ENCODE results near the gene ACYP2.

Gene ACYP2

DNA sequence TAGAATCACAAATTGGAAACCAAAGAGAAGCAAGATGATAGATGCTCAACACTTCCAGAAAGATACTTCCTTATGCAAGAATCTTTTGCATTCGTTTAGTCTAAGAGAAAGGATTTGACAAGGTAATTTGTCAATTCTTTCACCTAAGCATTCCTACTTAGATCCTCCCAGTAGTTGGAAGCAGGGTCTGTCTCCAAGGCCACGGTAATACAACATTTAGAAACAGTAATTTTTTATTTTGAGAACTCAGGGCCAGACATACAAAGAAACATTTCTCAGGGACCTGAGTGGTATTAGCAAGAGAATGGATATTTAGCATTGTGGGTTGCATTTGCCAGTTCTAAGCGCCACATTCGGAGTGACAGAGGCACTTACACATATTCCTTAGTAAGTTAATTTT lies 68.6 kb downstream of the ACYP2 start:
- no peak overlapping the region for H3K4me3 ChIP-seq (ENCODE audit: low read depth, low read length)
- TF ChIP-seq, protein P1, sequence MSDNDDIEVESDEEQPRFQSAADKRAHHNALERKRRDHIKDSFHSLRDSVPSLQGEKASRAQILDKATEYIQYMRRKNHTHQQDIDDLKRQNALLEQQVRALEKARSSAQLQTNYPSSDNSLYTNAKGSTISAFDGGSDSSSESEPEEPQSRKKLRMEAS (IDR thresholded peaks at IDR 0.05; ENCODE audit: low read depth, low read length), result no peak
- TF ChIP-seq POLR2A (IDR thresholded peaks at IDR 0.05; ENCODE audit: extremely low read depth, insufficient read length) (no peak), MYC (IDR thresholded peaks at IDR 0.05; ENCODE audit: low read depth, low read length) (no peak)
- TF ChIP-seq, protein P2, sequence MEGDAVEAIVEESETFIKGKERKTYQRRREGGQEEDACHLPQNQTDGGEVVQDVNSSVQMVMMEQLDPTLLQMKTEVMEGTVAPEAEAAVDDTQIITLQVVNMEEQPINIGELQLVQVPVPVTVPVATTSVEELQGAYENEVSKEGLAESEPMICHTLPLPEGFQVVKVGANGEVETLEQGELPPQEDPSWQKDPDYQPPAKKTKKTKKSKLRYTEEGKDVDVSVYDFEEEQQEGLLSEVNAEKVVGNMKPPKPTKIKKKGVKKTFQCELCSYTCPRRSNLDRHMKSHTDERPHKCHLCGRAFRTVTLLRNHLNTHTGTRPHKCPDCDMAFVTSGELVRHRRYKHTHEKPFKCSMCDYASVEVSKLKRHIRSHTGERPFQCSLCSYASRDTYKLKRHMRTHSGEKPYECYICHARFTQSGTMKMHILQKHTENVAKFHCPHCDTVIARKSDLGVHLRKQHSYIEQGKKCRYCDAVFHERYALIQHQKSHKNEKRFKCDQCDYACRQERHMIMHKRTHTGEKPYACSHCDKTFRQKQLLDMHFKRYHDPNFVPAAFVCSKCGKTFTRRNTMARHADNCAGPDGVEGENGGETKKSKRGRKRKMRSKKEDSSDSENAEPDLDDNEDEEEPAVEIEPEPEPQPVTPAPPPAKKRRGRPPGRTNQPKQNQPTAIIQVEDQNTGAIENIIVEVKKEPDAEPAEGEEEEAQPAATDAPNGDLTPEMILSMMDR (IDR thresholded peaks at IDR 0.05; ENCODE audit: low read depth, low read length), result no peak
- DNase-seq (ENCODE audit: low read depth), result no peak

DNA sequence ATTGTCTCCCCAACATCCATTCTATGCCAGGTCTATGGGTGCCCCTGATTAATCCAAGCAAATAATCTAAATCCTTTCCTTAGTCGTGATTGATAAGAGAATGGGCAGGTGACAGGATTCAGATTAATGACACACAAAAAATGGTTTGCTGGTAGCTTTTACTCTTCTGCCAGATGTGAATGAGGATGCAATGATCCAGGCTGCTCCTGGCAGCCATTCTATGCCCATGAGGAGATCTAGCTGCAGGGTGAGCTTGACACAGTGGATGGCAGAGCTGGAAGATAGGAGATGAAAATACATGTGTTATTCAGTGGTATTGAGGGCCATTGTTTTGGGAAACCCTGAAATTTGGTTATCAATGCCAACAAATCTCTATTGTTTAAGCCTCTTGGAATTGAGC lies 69.7 kb downstream of the ACYP2 start:
- no peak for DNase-seq (ENCODE audit: low read depth)
- H3K4me3 ChIP-seq (ENCODE audit: low read depth, low read length), result no peak overlapping the region
- TF ChIP-seq, protein P1 (IDR thresholded peaks at IDR 0.05; ENCODE audit: low read depth, low read length), result no peak
- TF ChIP-seq, protein P2 (IDR thresholded peaks at IDR 0.05; ENCODE audit: low read depth, low read length), result no peak
- TF ChIP-seq POLR2A (IDR thresholded peaks at IDR 0.05; ENCODE audit: extremely low read depth, insufficient read length) (no peak), MYC (IDR thresholded peaks at IDR 0.05; ENCODE audit: low read depth, low read length) (no peak)

DNA sequence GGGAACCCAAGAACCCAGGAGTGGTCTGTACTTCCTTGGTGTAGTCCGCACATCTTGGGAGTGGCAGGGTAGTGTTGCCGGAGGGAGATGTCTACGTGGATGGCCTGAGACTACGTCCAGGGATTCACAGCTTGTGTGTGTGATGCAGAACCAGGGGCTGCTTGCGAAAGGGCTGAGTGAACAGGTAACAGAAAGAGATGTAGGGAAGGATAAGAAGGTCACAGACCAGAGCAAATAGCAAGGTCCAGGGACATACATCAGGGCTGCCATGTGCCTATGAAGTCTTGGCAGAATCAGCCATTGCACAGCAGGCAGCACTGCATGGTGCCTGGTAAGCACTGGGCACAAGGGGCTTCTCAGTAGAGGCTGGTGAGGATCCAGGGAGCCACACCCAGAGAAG lies 71.9 kb downstream of the ACYP2 start:
- no peak overlapping the region for H3K4me3 ChIP-seq (ENCODE audit: low read depth, low read length)
- DNase-seq (ENCODE audit: low read depth), result no peak
- TF ChIP-seq, protein P1 (IDR thresholded peaks at IDR 0.05; ENCODE audit: low read depth, low read length), result no peak
- no peak for TF ChIP-seq MYC (IDR thresholded peaks at IDR 0.05; ENCODE audit: low read depth, low read length)
- TF ChIP-seq, protein P2 (IDR thresholded peaks at IDR 0.05; ENCODE audit: low read depth, low read length), result no peak

DNA sequence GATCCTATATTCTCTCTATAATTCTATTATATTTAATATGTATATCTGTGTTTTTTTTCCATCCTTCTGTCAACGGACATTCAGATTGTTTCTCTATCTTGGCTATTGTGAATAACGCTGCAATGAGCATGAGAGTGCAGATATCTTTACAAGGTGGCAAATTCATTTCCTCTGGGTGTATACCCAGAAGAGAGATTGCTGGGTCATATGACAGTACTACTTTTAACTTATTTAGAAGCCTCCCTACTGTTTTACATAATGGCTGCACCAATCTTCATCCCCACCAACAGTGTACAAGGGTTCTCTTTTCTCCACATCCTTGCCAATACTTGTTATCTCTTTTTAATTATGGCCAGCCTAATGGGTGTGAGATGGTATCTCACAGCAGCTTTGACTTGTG lies 74.1 kb downstream of the ACYP2 start:
- no peak overlapping the region for H3K4me3 ChIP-seq (ENCODE audit: low read depth, low read length)
- TF ChIP-seq MYC (IDR thresholded peaks at IDR 0.05; ENCODE audit: low read depth, low read length) (no peak), POLR2A (IDR thresholded peaks at IDR 0.05; ENCODE audit: extremely low read depth, insufficient read length) (no peak)
- TF ChIP-seq, protein P1 (IDR thresholded peaks at IDR 0.05; ENCODE audit: low read depth, low read length), result no peak
- TF ChIP-seq, protein P2 (IDR thresholded peaks at IDR 0.05; ENCODE audit: low read depth, low read length), result no peak
- DNase-seq (ENCODE audit: low read depth), result no peak

DNA sequence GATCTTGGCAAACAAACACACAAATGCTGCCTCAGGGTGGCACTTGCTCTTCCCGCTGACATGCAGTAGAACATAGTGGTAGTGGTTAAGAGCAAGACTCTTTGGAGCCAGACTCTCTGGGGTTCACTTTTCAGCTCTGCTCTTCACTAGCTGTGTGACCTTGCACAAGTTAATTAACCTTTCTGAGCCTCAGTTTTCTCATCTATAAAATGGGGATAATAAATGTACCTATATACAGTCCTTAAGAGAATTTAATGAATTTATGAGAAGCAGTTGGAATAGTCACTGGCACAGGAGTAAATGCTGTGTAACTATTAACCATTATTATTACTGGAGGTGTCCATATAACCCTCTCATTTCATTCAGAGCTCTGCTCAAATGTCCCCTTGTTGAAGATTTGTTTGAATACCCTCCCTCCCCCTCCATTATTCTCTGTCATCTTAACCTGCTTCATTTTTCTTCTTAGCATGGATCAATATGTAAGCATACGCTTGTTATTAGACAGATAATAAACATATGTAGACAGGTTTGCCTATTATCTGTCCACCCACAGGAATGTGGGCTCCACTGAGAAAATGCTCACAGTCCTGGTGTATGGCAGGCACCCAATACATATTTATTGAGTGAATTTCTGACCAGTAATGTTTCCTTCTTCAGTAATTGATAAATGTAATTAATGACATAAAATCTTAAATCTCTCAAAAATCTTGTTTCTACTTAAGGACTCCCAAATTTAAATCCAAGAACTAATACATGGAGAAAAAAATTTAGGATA lies 76.1 kb downstream of the ACYP2 start:
- no peak overlapping the region for H3K4me3 ChIP-seq (ENCODE audit: low read depth, low read length)
- TF ChIP-seq, protein P2 (IDR thresholded peaks at IDR 0.05; ENCODE audit: low read depth, low read length), result no peak
- TF ChIP-seq MYC (IDR thresholded peaks at IDR 0.05; ENCODE audit: low read depth, low read length), result no peak
- TF ChIP-seq, protein P1 (IDR thresholded peaks at IDR 0.05; ENCODE audit: low read depth, low read length), result no peak
- DNase-seq (ENCODE audit: low read depth), result no peak

All from NB4 (cell line).